BJ (cell line): ENCODE data around the gene MAMSTR. TPM values are rescaled to one million over a fixed set of nuclear protein-coding genes. Genes with fewer than 3 reads are reported as not detected.

Source experiments
- CTCF ChIA-PET: fragments of 350-600 bp; formaldehyde crosslinking; extraction: SDS; loops from one replicate; lab custom pipeline; 2021; ENCODE audit warnings: antibody characterized with exemption, inconsistent platforms; lab: Yijun Ruan, JAX
- POLR2A ChIA-PET: fragments of 300-600 bp; sonication (Branson Sonifier 250); formaldehyde crosslinking; extraction: SDS; loops from one replicate; lab custom pipeline; 2021; ENCODE audit warnings: antibody characterized with exemption; lab: Charles Lee
- DNase-seq: peaks from one replicate; pipeline ENCODE4 v3.0.0-alpha.2; 2011; ENCODE audit warnings: low read depth
- H3K27me3 ChIP-seq: 2 replicates; pipeline ENCODE4 v1.6.0; 2011; ENCODE audit warnings: low read length; ENCODE audit not compliant: control insufficient read depth, insufficient read depth
- H3K36me3 ChIP-seq: 2 replicates; pipeline ENCODE4 v1.5.1; 2011; ENCODE audit warnings: low read length; ENCODE audit not compliant: control insufficient read depth, insufficient read depth
- H3K4me3 ChIP-seq: 2 replicates; pipeline ENCODE4 v1.5.1; 2011; ENCODE audit warnings: low read depth, mild to moderate bottlenecking, control low read depth, low read length
- CTCF ChIP-seq: IDR thresholded peaks from 2 replicates; pipeline ENCODE4 v1.5.1; 2011; ENCODE audit warnings: low read depth, mild to moderate bottlenecking, control low read depth, inconsistent platforms, low read length, moderate library complexity; ENCODE audit not compliant: insufficient read depth
- polyA plus RNA-seq: library from polyadenylated mRNA; depleted of rRNA; stranded (reverse); fragments of >200 nt; gene quantifications from 2 replicates; pipeline ENCODE4 v1.2.3, GENCODE V29; 2011

Gene MAMSTR
- polyA plus RNA-seq, 1 experiment, result 1.5 TPM

- no peak for TF ChIP-seq CTCF
- CTCF ChIA-PET, result no interaction called here
Measured at GRCh38 chr19:48755084-48755641, 35.6 kb upstream of the MAMSTR start, which contains the start of gene FGF21. Gene FGF21, plus strand, starts transcription at chr19:48755524. Its CDS starts 713 bp downstream, at chr19:48756237.

GRCh38 chr19:48752496-48753365 is 33.2 kb upstream of the MAMSTR start, which contains the start of gene FUT1:
Gene FUT1, minus strand, starts transcription at chr19:48752641. Its CDS starts 1,360 bp downstream, at chr19:48751281.
- ChIA-PET POLR2A (no interaction called here), CTCF (no interaction called here)
- Histone ChIP-seq H3K27me3 (peaks cover 9% of the 10 kb centered on the region; the same call in 1 of the 2 replicates), H3K36me3 (no peaks in the 10 kb centered on the region), H3K4me3 (peak within 1 kb of the TSS; percentile 24)
- no peak for TF ChIP-seq CTCF
- no peak for DNase-seq

More at GRCh38 chr19:48755084-48755641, 35.6 kb upstream of the MAMSTR start, which contains the start of gene FGF21:
- Histone ChIP-seq H3K27me3 (peaks cover 9% of the 10 kb centered on the region; the same call in 1 of the 2 replicates), H3K4me3 (no peak within 1 kb of the TSS), H3K36me3 (no peaks in the 10 kb centered on the region)
- no peak for DNase-seq
- POLR2A ChIA-PET, result no interaction called here

GRCh38 chr19:48751845-48752495 is 32.4 kb upstream of the MAMSTR start:
- Histone ChIP-seq H3K4me3 (peak overlapping the region; percentile 24), H3K27me3 (peaks cover 9% of the 10 kb centered on the region; the same call in 1 of the 2 replicates), H3K36me3 (no peaks in the 10 kb centered on the region)
- POLR2A ChIA-PET, result no interaction called here
- CTCF ChIA-PET, result no interaction called here
- TF ChIP-seq CTCF, result no peak
- no peak for DNase-seq

- DNase-seq, result no peak
- H3K27me3 ChIP-seq, result peaks cover 9% of the 10 kb centered on the region; the same call in 1 of the 2 replicates
- H3K4me3 ChIP-seq, result no peak overlapping the region
- CTCF ChIA-PET, result interaction anchor here (0.6 kb wide), 1 partner anchor 28 kb away, joined by 3 read pairs; no protein-coding TSS in a partner anchor
- POLR2A ChIA-PET, result no interaction called here
- TF ChIP-seq CTCF, result no peak
- no peaks in the 10 kb centered on the region for H3K36me3 ChIP-seq
Measured at GRCh38 chr19:48750771-48751504, 31.4 kb upstream of the MAMSTR start.
